ENCODE measurements around the gene SYT1. TPM values are rescaled to one million over a fixed set of nuclear protein-coding genes. Genes with fewer than 3 reads are reported as not detected.

Gene SYT1
- total and polyA plus RNA-seq, 2 of the 4 experiments (the other 2 are of a cell fraction): 2.8 to 3.0 TPM

DNA sequence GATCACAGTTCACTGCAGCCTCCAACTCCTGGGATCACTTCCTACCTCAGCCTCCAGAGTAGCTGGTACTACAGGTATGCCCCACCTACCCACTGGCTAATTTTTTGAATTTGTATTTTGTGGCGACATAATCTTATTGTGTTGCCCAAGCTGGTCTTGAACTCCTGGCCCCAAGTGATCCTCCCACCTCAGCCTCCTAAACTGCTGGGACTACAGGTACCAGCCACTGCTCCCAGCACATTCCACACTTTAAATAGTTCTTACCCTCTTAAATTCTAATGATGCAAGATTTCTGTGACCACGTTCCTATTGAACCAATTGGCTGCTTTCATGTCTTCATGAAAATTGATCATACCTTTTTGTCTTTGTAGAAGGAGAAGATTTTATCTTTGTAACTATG is 96.6 kb downstream of the SYT1 start:
- TF ChIP-seq POLR2A (IDR thresholded peaks at IDR 0.05; ENCODE audit: low read depth, low read length) (no peak), MXI1 (IDR thresholded peaks at IDR 0.05; ENCODE audit: borderline replicate concordance, low read depth, low read length) (no peak), MAZ (IDR thresholded peaks at IDR 0.05; ENCODE audit: borderline replicate concordance, low read depth, low read length) (no peak), BHLHE40 (IDR thresholded peaks at IDR 0.05; ENCODE audit: low read depth, low read length) (no peak)
- intact Hi-C loops (cut with micrococcal nuclease): no loop called here
- Histone ChIP-seq H3K4me1 (ENCODE audit: control insufficient read depth, insufficient read depth, low read length) (no peaks in the 10 kb centered on the region), H2AK5ac (ENCODE audit: low read depth, low read length) (no peak overlapping the region), H3K27me3 (ENCODE audit: control insufficient read depth, insufficient read depth, low read length) (no peaks in the 10 kb centered on the region), H3K4me3 (ENCODE audit: insufficient read depth, low read depth, low read length) (no peak overlapping the region), H2AFZ (replicated peaks; ENCODE audit: low read length, poor library complexity) (no peak overlapping the region), H2BK5ac (ENCODE audit: low read depth, low read length, poor library complexity, severe bottlenecking) (no peak overlapping the region), H3K27ac (ENCODE audit: insufficient read depth, low read length) (no peak overlapping the region), H3K4me2 (ENCODE audit: low read depth, low read length) (no peak overlapping the region), H3K18ac (ENCODE audit: low read depth, low read length) (no peak overlapping the region), H3K4ac (ENCODE audit: low read depth, low read length) (no peak overlapping the region), H3K23ac (ENCODE audit: low read depth, low read length) (no peak overlapping the region), H3K9me1 (ENCODE audit: insufficient read depth, low read length) (no peaks in the 10 kb centered on the region), H3K9me3 (ENCODE audit: control insufficient read depth, insufficient read depth, low read length) (no peaks in the 10 kb centered on the region), H2BK120ac (ENCODE audit: low read depth, low read length) (no peak overlapping the region), H2BK20ac (ENCODE audit: low read depth, low read length) (no peak overlapping the region), H2AK9ac (replicated peaks; ENCODE audit: low read depth, low read length, poor library complexity) (no peak overlapping the region), H3K9ac (ENCODE audit: low read depth, low read length) (no peak overlapping the region), H3K79me1 (ENCODE audit: low read depth in 1 of 2, low read length in 2 of 2) (no peaks in the 10 kb centered on the region), H2BK15ac (ENCODE audit: low read depth, low read length) (no peak overlapping the region), H4K20me1 (ENCODE audit: insufficient read depth, low read length) (no peaks in the 10 kb centered on the region), H4K91ac (ENCODE audit: insufficient read depth, low read depth, low read length) (no peak overlapping the region), H4K8ac (ENCODE audit: low read depth in 2 of 2, low read length in 2 of 2) (no peak overlapping the region), H3K36me3 (ENCODE audit: control insufficient read depth, insufficient read depth, low read length) (no peaks in the 10 kb centered on the region), H3K14ac (replicated peaks; ENCODE audit: low read depth, low read length) (no peak overlapping the region), H3K56ac (ENCODE audit: extremely low read depth, insufficient read depth, low read length) (no peak overlapping the region), H4K5ac (ENCODE audit: low read depth, low read length) (no peak overlapping the region)
- DNase-seq: no peak
- CTCF ChIA-PET: interaction anchor here (1.6 kb wide), 1 partner anchor 30 kb away, joined by 3 read pairs; no protein-coding TSS in a partner anchor
- no TSS peak for BruUV-seq (replicated peaks)
- in situ Hi-C loops (cut with MboI; ENCODE audit: low sequenced_read_pairs): no loop called here
- dilution Hi-C loops (cut with HindIII; ENCODE audit: low sequenced_read_pairs, unreplicated experiment): no loop called here
- ATAC-seq (ENCODE audit: low read depth): no peak
- no CpG with 5 or more reads among the region's 2 CpGs for WGBS, 2 experiments (ENCODE audit: extremely low coverage in 2 of 2, insufficient read length in 1 of 2)
- POLR2A ChIA-PET (ENCODE audit: unreplicated experiment): no interaction called here
